Lung (tissue), 12 donors: ENCODE measurements around the gene MAP2K5. TPM values are rescaled to one million over a fixed set of nuclear protein-coding genes. Genes with fewer than 3 reads are reported as not detected.

ENCODE experiments used
- ATAC-seq: fragments of 200-7000 bp; cut with Tn5 transposase; one replicate; pipeline ENCODE4 v1.9.1; 2020; ENCODE audit warnings: moderate number of reproducible peaks; ENCODE audit not compliant: insufficient read depth, low FRiP score
- DNase-seq, 3 donors: peaks; one replicate each; pipeline ENCODE4 v3.0.0-alpha.2; 2013 to 2017
- H3K27ac ChIP-seq, 2 donors: one replicate each; pipeline ENCODE4 v1.5.1; 2013; ENCODE audit warnings: mild to moderate bottlenecking in 2 of 2, moderate library complexity in 2 of 2, control low read depth in 1 of 2, inconsistent platforms in 1 of 2, low read depth in 1 of 2, low read length in 1 of 2
- H3K27me3 ChIP-seq, 3 donors: one replicate each; pipeline ENCODE4 v1.5.1; 2013; ENCODE audit warnings: low read length in 2 of 3; ENCODE audit not compliant: control insufficient read depth in 3 of 3, insufficient read depth in 3 of 3
- H3K36me3 ChIP-seq, 4 donors: one replicate each; pipeline ENCODE4 v1.5.1; 2013; ENCODE audit warnings: low read length in 4 of 4, mild to moderate bottlenecking in 1 of 4, moderate library complexity in 1 of 4; ENCODE audit not compliant: control insufficient read depth in 4 of 4, insufficient read depth in 4 of 4
- H3K4me1 ChIP-seq, 5 donors: one replicate each; pipeline ENCODE4 v1.5.1; 2013; ENCODE audit warnings: low read length in 5 of 5, mild to moderate bottlenecking in 2 of 5, moderate library complexity in 1 of 5; ENCODE audit not compliant: control insufficient read depth in 5 of 5, insufficient read depth in 5 of 5
- H3K4me3 ChIP-seq: one replicate; pipeline ENCODE4 v1.5.1; 2013; ENCODE audit warnings: mild to moderate bottlenecking, control low read depth, moderate library complexity
- H3K9ac ChIP-seq, 2 donors: one replicate each; pipeline ENCODE4 v1.5.1; 2013; ENCODE audit warnings: low read length in 2 of 2, control low read depth in 1 of 2; ENCODE audit not compliant: insufficient read depth in 1 of 2
- H3K9me3 ChIP-seq, 4 donors: one replicate each; pipeline ENCODE4 v1.5.1; 2013; ENCODE audit warnings: low read length in 3 of 4, mild to moderate bottlenecking in 1 of 4, moderate library complexity in 1 of 4; ENCODE audit not compliant: control insufficient read depth in 4 of 4, insufficient read depth in 3 of 4
- WGBS, 2 donors: extraction: QIAGEN DNeasy Blood & Tissue Kit; methylation state at CpG; one replicate each; pipeline ENCODE4 v1.1.7; 2013; 5-methylcytosine and 5-hydroxymethylcytosine counted together
- polyA plus RNA-seq, 2 donors: library from polyadenylated mRNA; stranded (reverse); fragments of 200-250 nt; gene quantifications; one replicate each; pipeline ENCODE4 v1.2.1, GENCODE V29; 2013
- total RNA-seq, 2 donors: library from RNA; depleted of rRNA in 1 of 2; stranded (reverse); fragments of >200 nt in 1 of 2; gene quantifications; one replicate each; pipeline ENCODE4 v1.2.1, GENCODE V29; 2014 to 2021
- TF ChIP-seq, protein P1 (sequence below): IDR thresholded peaks from 2 replicates; pipeline ENCODE4 v1.5.1; 2012; ENCODE audit warnings: mild to moderate bottlenecking; ENCODE audit errors: control extremely low read depth, extremely low read depth
- donor health status: control.
- donor health status: control.
- donor health status: Bipolar disorder and iron deficiency.
- donor health status: healthy.
- donor health status: DM: yes; HTN: yes; CAD: no.

Gene MAP2K5
- total and polyA plus RNA-seq, 4 donors, result 6.3 to 19.1 (median 12.4) TPM

DNA sequence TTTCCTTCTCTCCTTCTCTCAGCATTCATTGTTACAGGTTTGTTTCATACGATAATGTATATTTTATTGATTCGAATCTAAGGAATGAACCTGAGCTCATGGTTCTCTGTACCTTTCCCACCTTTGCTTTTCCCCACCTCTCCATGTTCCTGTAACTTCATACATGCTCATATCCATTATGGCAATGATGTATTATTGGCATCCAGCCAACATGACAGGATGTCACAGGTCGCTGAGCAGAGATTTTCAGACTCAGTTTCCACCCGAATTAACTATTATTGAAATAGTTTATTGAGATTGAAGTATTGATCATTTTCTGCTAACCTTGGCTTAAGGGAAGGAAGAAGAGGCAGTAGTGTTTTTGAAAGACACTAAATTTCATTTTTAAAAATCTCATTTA, 64.8 kb downstream of the MAP2K5 start:
- Histone ChIP-seq H3K27me3 (no peaks in the 10 kb centered on the region), H3K36me3 (peaks cover 0 to 2% (median 0%) of the 10 kb centered on the region in 4 donors), H3K4me1 (peaks cover 0 to 8% (median 0%) of the 10 kb centered on the region in 5 donors), H3K9me3 (no peaks in the 10 kb centered on the region), H3K9ac (no peak overlapping the region), H3K27ac (no peak overlapping the region), H3K4me3 (no peak overlapping the region)
- TF ChIP-seq, protein P1, sequence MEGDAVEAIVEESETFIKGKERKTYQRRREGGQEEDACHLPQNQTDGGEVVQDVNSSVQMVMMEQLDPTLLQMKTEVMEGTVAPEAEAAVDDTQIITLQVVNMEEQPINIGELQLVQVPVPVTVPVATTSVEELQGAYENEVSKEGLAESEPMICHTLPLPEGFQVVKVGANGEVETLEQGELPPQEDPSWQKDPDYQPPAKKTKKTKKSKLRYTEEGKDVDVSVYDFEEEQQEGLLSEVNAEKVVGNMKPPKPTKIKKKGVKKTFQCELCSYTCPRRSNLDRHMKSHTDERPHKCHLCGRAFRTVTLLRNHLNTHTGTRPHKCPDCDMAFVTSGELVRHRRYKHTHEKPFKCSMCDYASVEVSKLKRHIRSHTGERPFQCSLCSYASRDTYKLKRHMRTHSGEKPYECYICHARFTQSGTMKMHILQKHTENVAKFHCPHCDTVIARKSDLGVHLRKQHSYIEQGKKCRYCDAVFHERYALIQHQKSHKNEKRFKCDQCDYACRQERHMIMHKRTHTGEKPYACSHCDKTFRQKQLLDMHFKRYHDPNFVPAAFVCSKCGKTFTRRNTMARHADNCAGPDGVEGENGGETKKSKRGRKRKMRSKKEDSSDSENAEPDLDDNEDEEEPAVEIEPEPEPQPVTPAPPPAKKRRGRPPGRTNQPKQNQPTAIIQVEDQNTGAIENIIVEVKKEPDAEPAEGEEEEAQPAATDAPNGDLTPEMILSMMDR, result no peak
- DNase-seq, result no peak
- no peak for ATAC-seq
- WGBS, 2 donors, result 93 to 96% methylated on average over 4 of the region's 4 CpGs

DNA sequence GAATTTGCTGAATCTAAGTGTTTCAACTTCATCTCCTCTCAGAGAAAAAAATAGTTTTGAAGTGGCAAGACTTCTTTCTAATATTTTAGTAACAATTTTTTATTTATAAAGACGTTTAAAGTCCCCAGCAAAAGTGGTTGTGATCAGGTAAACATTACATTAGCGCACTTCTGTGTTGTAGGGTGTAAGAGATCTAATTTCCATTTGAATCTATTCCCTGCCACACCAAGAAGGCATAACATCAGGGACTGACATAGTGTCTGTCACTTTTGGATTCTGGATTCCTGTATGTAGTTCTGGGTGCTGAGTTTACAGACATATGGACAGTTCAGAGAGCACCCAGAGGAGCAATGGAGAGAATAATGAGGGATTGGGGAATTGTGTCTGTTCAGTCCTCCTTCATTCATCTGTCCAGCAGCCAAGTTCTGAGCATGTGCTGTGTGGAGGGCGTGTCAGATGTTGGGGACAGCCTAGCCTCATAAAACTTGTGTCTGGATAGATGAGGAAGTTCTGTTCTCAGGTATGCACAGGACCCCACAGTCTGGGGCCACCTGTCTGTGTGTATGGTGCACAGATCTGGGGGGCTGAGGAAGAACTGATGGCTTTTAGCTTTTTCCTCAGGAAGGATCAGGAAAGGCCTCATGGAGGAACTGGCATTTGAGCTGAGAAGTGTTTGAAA, 65.6 kb downstream of the MAP2K5 start:
- no peaks in the 10 kb centered on the region for H3K27me3 ChIP-seq
- DNase-seq (no peak), ATAC-seq (no peak)
- H3K27ac ChIP-seq, result no peak overlapping the region
- WGBS, 2 donors, result 95 to 97% methylated on average over 3 of the region's 3 CpGs
- TF ChIP-seq, protein P1, result no peak
- H3K4me1 ChIP-seq, result peaks cover 0 to 15% (median 0%) of the 10 kb centered on the region in 5 donors
- H3K9ac ChIP-seq, result no peak overlapping the region
- peaks cover 0 to 2% (median 0%) of the 10 kb centered on the region in 4 donors for H3K36me3 ChIP-seq
- H3K9me3 ChIP-seq, result no peaks in the 10 kb centered on the region
- H3K4me3 ChIP-seq, result no peak overlapping the region

- DNase-seq (no peak), ATAC-seq (no peak)
- H3K27me3 ChIP-seq, result no peaks in the 10 kb centered on the region
- H3K27ac ChIP-seq, result no peak overlapping the region
- TF ChIP-seq, protein P1, result no peak
- H3K4me3 ChIP-seq, result no peak overlapping the region
- peaks cover 0 to 15% (median 0%) of the 10 kb centered on the region in 5 donors for H3K4me1 ChIP-seq
- peaks cover 0 to 2% (median 0%) of the 10 kb centered on the region in 4 donors for H3K36me3 ChIP-seq
- H3K9me3 ChIP-seq, result no peaks in the 10 kb centered on the region
- WGBS, 2 donors, result 92 to 100% methylated on average over 2 of the region's 2 CpGs
- H3K9ac ChIP-seq, result no peak overlapping the region
Measured at GRCh38 chr15:67608638-67608959, 66.1 kb downstream of the MAP2K5 start.
